RWPE1 (cell line): ENCODE results near the gene STXBP6.

ENCODE experiments used
- CTCF ChIA-PET: fragments of 350-600 bp; sonication (Branson Sonifier 250); formaldehyde crosslinking; extraction: SDS; loops from one replicate; lab custom pipeline; 2021; lab: Yijun Ruan, JAX
- POLR2A ChIA-PET: fragments of 400-600 bp; formaldehyde crosslinking; extraction: SDS; loops from one replicate; lab custom pipeline; 2020; ENCODE audit warnings: antibody characterized with exemption; ENCODE audit not compliant: low non-redundant PET; lab: Yijun Ruan, JAX
- DNase-seq: peaks from one replicate; pipeline ENCODE4 v3.0.0; 2012; ENCODE audit warnings: low spot score
- H3K27ac ChIP-seq: fragments of 450-650 bp; 2 replicates; pipeline ENCODE4 v1.5.1; 2017
- TF ChIP-seq, protein P1 (sequence below): fragments of 450-650 bp; conservative IDR thresholded peaks from 2 replicates; pipeline ENCODE4 v1.5.1; 2017; ENCODE audit warnings: low read depth, mild to moderate bottlenecking

STXBP6 gene

DNA sequence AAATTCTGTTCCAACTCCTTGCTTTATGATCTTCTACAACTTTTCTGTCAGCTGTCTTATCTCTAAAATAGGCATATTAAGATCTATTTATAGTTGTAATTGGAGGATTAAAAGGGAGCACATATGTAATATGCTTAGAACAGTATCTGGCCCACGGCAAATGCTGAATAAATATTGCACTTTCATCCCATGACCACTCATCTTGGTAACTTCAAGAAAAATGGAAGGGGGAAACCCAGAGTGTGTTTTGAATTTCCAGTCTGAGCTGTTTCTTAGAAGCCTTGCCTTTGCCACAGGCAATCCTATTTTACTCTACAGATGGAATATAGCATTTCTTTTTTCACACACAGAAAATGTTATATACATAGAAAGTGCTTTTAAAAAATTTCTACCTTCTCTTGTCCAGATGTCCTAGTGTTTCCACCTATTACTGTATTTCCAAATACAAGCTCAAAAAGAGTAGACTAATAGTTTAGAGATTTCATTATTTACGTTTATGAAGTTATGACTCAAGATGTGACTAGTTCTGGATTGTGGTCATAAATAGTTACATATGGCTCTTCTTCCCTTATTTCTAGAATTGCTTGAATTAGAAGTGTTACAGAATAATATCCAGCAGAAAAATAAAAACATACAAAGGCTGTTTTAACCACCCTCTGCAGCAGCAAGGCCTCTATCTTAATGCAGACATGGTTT, 6.2 kb upstream of the STXBP6 start:
- DNase-seq = no peak
- CTCF ChIA-PET = no interaction called here
- POLR2A ChIA-PET = no interaction called here
- H3K27ac ChIP-seq = no peak overlapping the region
- TF ChIP-seq, protein P1, sequence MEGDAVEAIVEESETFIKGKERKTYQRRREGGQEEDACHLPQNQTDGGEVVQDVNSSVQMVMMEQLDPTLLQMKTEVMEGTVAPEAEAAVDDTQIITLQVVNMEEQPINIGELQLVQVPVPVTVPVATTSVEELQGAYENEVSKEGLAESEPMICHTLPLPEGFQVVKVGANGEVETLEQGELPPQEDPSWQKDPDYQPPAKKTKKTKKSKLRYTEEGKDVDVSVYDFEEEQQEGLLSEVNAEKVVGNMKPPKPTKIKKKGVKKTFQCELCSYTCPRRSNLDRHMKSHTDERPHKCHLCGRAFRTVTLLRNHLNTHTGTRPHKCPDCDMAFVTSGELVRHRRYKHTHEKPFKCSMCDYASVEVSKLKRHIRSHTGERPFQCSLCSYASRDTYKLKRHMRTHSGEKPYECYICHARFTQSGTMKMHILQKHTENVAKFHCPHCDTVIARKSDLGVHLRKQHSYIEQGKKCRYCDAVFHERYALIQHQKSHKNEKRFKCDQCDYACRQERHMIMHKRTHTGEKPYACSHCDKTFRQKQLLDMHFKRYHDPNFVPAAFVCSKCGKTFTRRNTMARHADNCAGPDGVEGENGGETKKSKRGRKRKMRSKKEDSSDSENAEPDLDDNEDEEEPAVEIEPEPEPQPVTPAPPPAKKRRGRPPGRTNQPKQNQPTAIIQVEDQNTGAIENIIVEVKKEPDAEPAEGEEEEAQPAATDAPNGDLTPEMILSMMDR = no peak

DNA sequence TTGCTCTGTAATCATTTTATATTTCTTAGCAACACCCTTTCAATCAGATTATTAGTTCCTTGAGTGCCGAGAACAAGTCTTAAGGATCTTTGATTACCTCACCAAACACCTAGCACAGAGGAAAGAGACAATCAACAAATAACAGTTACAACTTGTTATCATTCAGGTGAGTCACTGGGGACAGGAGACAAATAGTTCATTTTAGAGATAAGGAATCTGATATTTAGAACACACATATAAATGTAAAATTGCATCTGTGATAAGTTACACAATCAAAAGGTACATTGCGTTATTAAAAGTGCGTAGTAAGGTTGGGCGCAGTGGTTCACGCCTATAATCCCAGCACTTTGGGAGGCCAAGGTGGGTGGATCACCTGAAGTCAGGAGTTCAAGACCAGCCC, 5.1 kb upstream of the STXBP6 start:
- DNase-seq = no peak
- no peak overlapping the region for H3K27ac ChIP-seq
- POLR2A ChIA-PET = no interaction called here
- CTCF ChIA-PET = no interaction called here
- TF ChIP-seq, protein P1 = no peak

DNA sequence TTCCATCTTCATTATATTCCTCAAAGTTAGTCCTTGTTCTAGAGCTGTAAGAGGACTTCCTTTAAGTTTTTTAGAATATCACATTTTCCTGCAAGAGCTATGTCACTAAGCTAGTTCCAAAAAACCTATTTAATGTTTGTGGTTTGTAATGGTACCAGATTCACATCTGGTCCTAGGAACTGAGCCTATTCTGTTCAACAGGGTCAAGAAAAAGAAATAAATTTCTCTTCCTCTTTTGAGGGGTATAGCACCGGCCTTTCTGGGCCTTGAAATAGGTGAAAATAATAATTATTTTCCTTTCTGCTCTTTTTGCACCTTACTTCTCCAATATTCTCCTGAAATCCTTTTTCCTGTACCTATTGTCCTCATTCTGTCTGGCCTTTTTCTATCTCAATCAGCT, 3.6 kb upstream of the STXBP6 start:
- TF ChIP-seq, protein P1 = no peak
- ChIA-PET CTCF (no interaction called here), POLR2A (no interaction called here)
- no peak overlapping the region for H3K27ac ChIP-seq
- DNase-seq = no peak

DNA sequence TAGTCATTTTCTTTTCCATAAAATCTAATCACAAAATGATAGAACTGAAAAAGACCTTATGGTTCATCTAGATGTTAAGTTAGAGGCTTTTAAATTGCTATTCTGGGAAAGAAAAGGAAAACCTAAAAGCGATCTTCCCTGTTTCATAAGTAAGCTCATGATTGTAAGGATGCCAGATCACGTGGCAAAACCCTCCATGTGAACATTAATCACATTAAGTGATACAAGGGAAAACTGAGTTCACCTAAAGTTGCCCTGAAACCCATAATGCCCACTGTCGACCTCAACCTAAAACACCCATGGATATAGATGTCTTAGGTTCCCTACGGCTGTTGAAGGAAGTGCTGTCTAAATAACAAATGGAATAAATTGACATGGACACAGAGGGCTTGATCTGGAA, 3.0 kb upstream of the STXBP6 start:
- no peak overlapping the region for H3K27ac ChIP-seq
- ChIA-PET POLR2A (no interaction called here), CTCF (no interaction called here)
- DNase-seq = no peak
- TF ChIP-seq, protein P1 = no peak

DNA sequence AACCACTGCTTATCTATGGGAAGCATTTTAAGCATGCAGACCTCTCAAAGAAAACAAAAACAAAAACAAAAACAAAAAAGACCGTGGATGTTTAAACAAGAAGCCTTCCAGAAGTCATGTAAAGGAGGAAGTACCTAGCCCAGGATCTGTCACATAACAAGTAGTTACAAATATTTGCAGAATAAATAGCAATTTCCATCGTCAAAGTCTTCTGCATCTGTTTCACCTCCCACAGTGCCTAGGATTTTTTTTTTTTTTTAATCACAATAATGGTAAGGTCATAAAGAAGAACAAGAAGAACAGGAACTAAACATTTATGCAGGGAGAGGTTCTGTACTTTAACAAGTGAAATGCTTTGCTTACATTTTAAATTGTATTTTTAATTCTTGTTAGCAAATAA, 2.4 kb upstream of the STXBP6 start:
- no peak overlapping the region for H3K27ac ChIP-seq
- CTCF ChIA-PET = no interaction called here
- TF ChIP-seq, protein P1 = no peak
- no peak for DNase-seq
- POLR2A ChIA-PET = no interaction called here

DNA sequence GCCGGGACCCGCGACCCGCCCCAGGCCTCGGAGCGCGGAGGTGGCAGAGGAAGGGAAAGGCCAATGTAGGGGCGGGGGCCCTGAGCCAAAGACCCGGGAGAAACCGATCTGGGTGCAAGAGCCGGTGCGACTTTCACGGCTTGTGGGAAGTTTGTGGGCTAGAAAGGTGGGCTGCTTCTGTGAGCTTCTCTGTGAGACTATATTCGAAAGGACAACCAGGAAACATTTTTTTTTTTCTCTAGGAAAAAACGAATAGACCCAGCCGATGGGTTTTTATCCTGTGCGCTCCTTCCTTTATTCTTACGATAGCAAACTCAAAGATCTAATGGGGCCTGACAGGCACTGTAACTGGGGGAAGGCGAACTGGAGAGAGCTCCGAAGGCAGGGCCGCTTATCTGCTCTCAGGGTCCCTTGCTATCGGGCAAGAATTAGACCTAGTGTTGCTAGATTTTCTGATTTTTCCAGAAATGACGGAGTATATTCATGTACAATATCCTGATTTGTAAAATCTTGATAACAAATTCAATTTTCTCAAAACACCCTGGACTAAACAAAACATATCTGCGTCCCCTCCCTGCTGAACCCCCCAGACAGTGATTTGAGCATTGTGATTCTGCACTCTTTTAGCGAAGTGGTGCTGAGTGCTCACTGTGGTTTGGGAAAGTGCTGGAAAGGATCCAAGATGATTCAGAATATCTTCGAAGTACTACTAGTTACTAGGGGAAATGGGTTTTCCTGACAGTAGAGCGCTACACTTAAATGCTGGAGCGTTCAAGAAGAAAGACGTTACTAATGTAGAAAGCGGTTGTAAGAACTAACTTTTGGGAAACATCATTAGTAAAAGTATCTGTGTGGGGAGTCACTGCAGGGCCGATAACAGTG, 563 bp upstream of the STXBP6 start:
- TF ChIP-seq, protein P1 = no peak
- H3K27ac ChIP-seq = no peak overlapping the region
- ChIA-PET POLR2A (no interaction called here), CTCF (interaction anchor here (0.6 kb wide), 1 partner anchor 20 kb away, joined by 3 read pairs; no protein-coding TSS in a partner anchor)
- no peak for DNase-seq
